Epidermal melanocyte (primary cell): ENCODE data around the gene B4GALT2.
A peak's percentile ranks its signal among the peaks of the same experiment; 100 is the strongest.

ENCODE experiments used
- DNase-seq: peaks from one replicate; pipeline ENCODE4 v3.0.0; 2011; ENCODE audit warnings: low spot score; ENCODE audit not compliant: insufficient read length

Gene B4GALT2

GRCh38 chr1:43969746-43970466 is 9.1 kb upstream of the B4GALT2 start, which contains the start of gene DPH2:
DPH2 (plus strand) TSS chr1:43970010; CDS start chr1:43970176, 166 bp downstream.
- peak; percentile 100 for DNase-seq

- no peak for DNase-seq
These were observed 8.5 kb upstream of the B4GALT2 start for GRCh38 chr1:43970502-43970901.

- DNase-seq = no peak
These were observed 8.1 kb upstream of the B4GALT2 start for GRCh38 chr1:43970911-43971310.

- DNase-seq = no peak
These were observed 7.6 kb upstream of the B4GALT2 start for GRCh38 chr1:43971336-43971980.

GRCh38 chr1:43973981-43974442 is 5.0 kb upstream of the B4GALT2 start:
- no peak for DNase-seq

GRCh38 chr1:43974443-43975248 is 4.4 kb upstream of the B4GALT2 start, which contains the start of gene ATP6V0B:
ATP6V0B (plus strand) TSS chr1:43974960; CDS start chr1:43975041, 81 bp downstream.
- peak; percentile 98 for DNase-seq

- no peak for DNase-seq
These were observed 3.6 kb upstream of the B4GALT2 start for GRCh38 chr1:43975249-43975961.

- DNase-seq = no peak
These were observed 3.0 kb upstream of the B4GALT2 start for GRCh38 chr1:43976045-43976444.

- no peak for DNase-seq
These were observed 2.1 kb upstream of the B4GALT2 start for GRCh38 chr1:43976890-43977289.

GRCh38 chr1:43977376-43978263 is 1.4 kb upstream of the B4GALT2 start:
- no peak for DNase-seq

- DNase-seq = no peak
These were observed 803 bp upstream of the B4GALT2 start for GRCh38 chr1:43978264-43978550.

- no peak for DNase-seq
These were observed 184 bp downstream of the B4GALT2 start for GRCh38 chr1:43979261-43979527.

- DNase-seq = peak; percentile 63
These were observed 681 bp downstream of the B4GALT2 start for GRCh38 chr1:43979528-43980254.

- no peak for DNase-seq
These were observed 1.5 kb downstream of the B4GALT2 start for GRCh38 chr1:43980255-43981134.

GRCh38 chr1:43981135-43981491 is 2.1 kb downstream of the B4GALT2 start:
- DNase-seq = no peak

- DNase-seq = no peak
These were observed 2.6 kb downstream of the B4GALT2 start for GRCh38 chr1:43981636-43982035.

- DNase-seq = no peak
These were observed 3.2 kb downstream of the B4GALT2 start for GRCh38 chr1:43982241-43982640.

GRCh38 chr1:43982808-43983207 is 3.8 kb downstream of the B4GALT2 start:
- no peak for DNase-seq

GRCh38 chr1:43983253-43983899 is 4.4 kb downstream of the B4GALT2 start:
- no peak for DNase-seq
